Astrocyte (in vitro differentiated cells and primary cell): Measurements from ENCODE around the gene CNTN5. TPM values are rescaled to one million over a fixed set of nuclear protein-coding genes. Genes with fewer than 3 reads are reported as not detected.

Experiments
- DNase-seq: peaks from one replicate; pipeline ENCODE4 v3.0.0-alpha.2; 2010; ENCODE audit warnings: low read depth
- FAIRE-seq: peaks from 2 replicates; lab custom pipeline; 2011; peaks lifted over from hg19 to GRCh38; lab: Jason Lieb, UNC
- H2AFZ ChIP-seq: 2 replicates; pipeline ENCODE4 v1.6.0; 2012; ENCODE audit warnings: low read depth, low read length, inconsistent platforms
- H3K27ac ChIP-seq: 2 replicates; pipeline ENCODE4 v1.5.1; 2011; ENCODE audit warnings: low read depth, low read length, inconsistent platforms
- H3K27me3 ChIP-seq: 2 replicates; pipeline ENCODE4 v1.6.0; 2011; ENCODE audit warnings: low read length, inconsistent platforms; ENCODE audit not compliant: insufficient read depth
- H3K36me3 ChIP-seq: 2 replicates; pipeline ENCODE4 v1.5.1; 2011; ENCODE audit warnings: low read length, inconsistent platforms; ENCODE audit not compliant: insufficient read depth
- H3K4me1 ChIP-seq: 2 replicates; pipeline ENCODE4 v1.5.1; 2011; ENCODE audit warnings: low read length, inconsistent platforms; ENCODE audit not compliant: insufficient read depth
- H3K4me2 ChIP-seq: 2 replicates; pipeline ENCODE4 v1.6.0; 2012; ENCODE audit warnings: low read length, inconsistent platforms
- H3K4me3 ChIP-seq: 2 replicates; pipeline ENCODE4 v1.5.1; 2011; ENCODE audit warnings: low read depth, mild to moderate bottlenecking, low read length, inconsistent platforms; ENCODE audit not compliant: insufficient read depth
- H3K79me2 ChIP-seq: 2 replicates; pipeline ENCODE4 v1.6.0; 2012; ENCODE audit warnings: mild to moderate bottlenecking, low read length, inconsistent platforms; ENCODE audit not compliant: insufficient read depth
- H3K9ac ChIP-seq: 2 replicates; pipeline ENCODE4 v1.6.0; 2012; ENCODE audit warnings: mild to moderate bottlenecking, low read length, inconsistent platforms
- H3K9me3 ChIP-seq: 2 replicates; pipeline ENCODE4 v1.5.1; 2012; ENCODE audit warnings: low read depth, mild to moderate bottlenecking, low read length, inconsistent platforms; ENCODE audit not compliant: insufficient read depth
- H4K20me1 ChIP-seq: 2 replicates; pipeline ENCODE4 v1.6.0; 2012; ENCODE audit warnings: low read length, inconsistent platforms; ENCODE audit not compliant: insufficient read depth
- H3K27ac Mint-ChIP-seq: one replicate; pipeline ENCODE4 v1.8.0; 2021; ENCODE audit warnings: mild to moderate bottlenecking, mixed read lengths; ENCODE audit not compliant: unreplicated experiment
- H3K27me3 Mint-ChIP-seq: one replicate; pipeline ENCODE4 v1.8.0; 2021; ENCODE audit warnings: low read depth, mixed read lengths; ENCODE audit not compliant: unreplicated experiment
- H3K36me3 Mint-ChIP-seq: one replicate; pipeline ENCODE4 v1.8.0; 2021; ENCODE audit warnings: low read depth, mixed read lengths; ENCODE audit not compliant: unreplicated experiment
- H3K4me1 Mint-ChIP-seq: one replicate; pipeline ENCODE4 v1.8.0; 2021; ENCODE audit warnings: low read depth, mixed read lengths; ENCODE audit not compliant: unreplicated experiment
- H3K4me3 Mint-ChIP-seq: one replicate; pipeline ENCODE4 v1.8.0; 2021; ENCODE audit warnings: mild to moderate bottlenecking, moderate library complexity, mixed read lengths; ENCODE audit not compliant: unreplicated experiment
- H3K9me3 Mint-ChIP-seq: one replicate; pipeline ENCODE4 v1.8.0; 2021; ENCODE audit warnings: mild to moderate bottlenecking, mixed read lengths; ENCODE audit not compliant: unreplicated experiment
- CTCF ChIP-seq: IDR thresholded peaks from 2 replicates; pipeline ENCODE4 v1.5.1; 2011; ENCODE audit warnings: low read depth, mild to moderate bottlenecking, inconsistent platforms, low read length, moderate library complexity; ENCODE audit not compliant: insufficient read depth
- EZH2 ChIP-seq: IDR thresholded peaks from 2 replicates; pipeline ENCODE4 v1.6.1; 2012; ENCODE audit warnings: mild to moderate bottlenecking, low read length, inconsistent platforms; ENCODE audit not compliant: insufficient read depth
- total RNA-seq: library from RNA; stranded (reverse); gene quantifications from 2 replicates; pipeline ENCODE4 v1.2.1, GENCODE V29; 2021

The CNTN5 gene
- total RNA-seq, 1 donor from 2014 or later: 1.1 TPM

- Mint-ChIP-seq H3K36me3 (no peaks in the 10 kb centered on the region), H3K4me1 (no peaks in the 10 kb centered on the region), H3K4me3 (no peak overlapping the region), H3K27ac (no peak overlapping the region), H3K9me3 (no peaks in the 10 kb centered on the region), H3K27me3 (no peaks in the 10 kb centered on the region)
- no peak overlapping the region for H3K4me2 ChIP-seq
- DNase-seq (no peak), FAIRE-seq (no peak)
- H3K4me1 ChIP-seq: no peaks in the 10 kb centered on the region
- H4K20me1 ChIP-seq: no peaks in the 10 kb centered on the region
- no peaks in the 10 kb centered on the region for H3K27me3 ChIP-seq
- no peak overlapping the region for H3K27ac ChIP-seq
- no peaks in the 10 kb centered on the region for H3K79me2 ChIP-seq
- H3K9me3 ChIP-seq: no peaks in the 10 kb centered on the region
- no peak overlapping the region for H2AFZ ChIP-seq
- TF ChIP-seq CTCF (no peak), EZH2 (no peak)
- no peak overlapping the region for H3K4me3 ChIP-seq
- no peak overlapping the region for H3K9ac ChIP-seq
- H3K36me3 ChIP-seq: no peaks in the 10 kb centered on the region
Observed at GRCh38 chr11:99349151-99349673, 328.5 kb downstream of the CNTN5 start.

- no peaks in the 10 kb centered on the region for H3K36me3 ChIP-seq
- no peaks in the 10 kb centered on the region for H3K79me2 ChIP-seq
- no peak for FAIRE-seq
- H3K9me3 Mint-ChIP-seq: no peaks in the 10 kb centered on the region
- no peaks in the 10 kb centered on the region for H3K4me1 Mint-ChIP-seq
- no peak for TF ChIP-seq EZH2
- no peak for TF ChIP-seq CTCF
- no peaks in the 10 kb centered on the region for H3K27me3 Mint-ChIP-seq
- no peak overlapping the region for H2AFZ ChIP-seq
- H3K27me3 ChIP-seq: no peaks in the 10 kb centered on the region
- no peaks in the 10 kb centered on the region for H3K36me3 Mint-ChIP-seq
- H3K9ac ChIP-seq: no peak overlapping the region
- no peaks in the 10 kb centered on the region for H3K4me1 ChIP-seq
- H3K4me3 Mint-ChIP-seq: no peak overlapping the region
- H3K27ac ChIP-seq: no peak overlapping the region
- DNase-seq: peak; percentile 9
- no peak overlapping the region for H3K27ac Mint-ChIP-seq
- H3K4me2 ChIP-seq: no peak overlapping the region
- no peaks in the 10 kb centered on the region for H4K20me1 ChIP-seq
- H3K9me3 ChIP-seq: no peaks in the 10 kb centered on the region
- H3K4me3 ChIP-seq: no peak overlapping the region
Observed at GRCh38 chr11:99351624-99352023, 330.9 kb downstream of the CNTN5 start.

GRCh38 chr11:99352642-99353041 lies 331.9 kb downstream of the CNTN5 start:
- TF ChIP-seq EZH2 (no peak), CTCF (no peak)
- no peaks in the 10 kb centered on the region for H3K9me3 Mint-ChIP-seq

More at GRCh38 chr11:99352642-99353041, 331.9 kb downstream of the CNTN5 start:
- FAIRE-seq: no peak
- Histone ChIP-seq H3K27me3 (no peaks in the 10 kb centered on the region), H2AFZ (no peak overlapping the region), H3K9me3 (no peaks in the 10 kb centered on the region), H4K20me1 (no peaks in the 10 kb centered on the region), H3K79me2 (no peaks in the 10 kb centered on the region), H3K4me1 (no peaks in the 10 kb centered on the region), H3K36me3 (no peaks in the 10 kb centered on the region), H3K4me3 (no peak overlapping the region), H3K4me2 (no peak overlapping the region), H3K27ac (no peak overlapping the region), H3K9ac (no peak overlapping the region)
- H3K27ac Mint-ChIP-seq: no peak overlapping the region
- no peaks in the 10 kb centered on the region for H3K36me3 Mint-ChIP-seq
- H3K4me1 Mint-ChIP-seq: no peaks in the 10 kb centered on the region
- no peak for DNase-seq
- H3K4me3 Mint-ChIP-seq: no peak overlapping the region
- no peaks in the 10 kb centered on the region for H3K27me3 Mint-ChIP-seq
